DND-41 (cell line): ENCODE data around the gene BTG3.

ENCODE experiments used
- EZH2 ChIP-seq: IDR thresholded peaks from 3 replicates; pipeline ENCODE4 v1.6.1; 2012; ENCODE audit warnings: borderline replicate concordance, low read depth, mild to moderate bottlenecking, moderate library complexity, low read length, inconsistent platforms; ENCODE audit not compliant: severe bottlenecking
- TF ChIP-seq, protein P1 (sequence below): IDR thresholded peaks from 2 replicates; pipeline ENCODE4 v1.5.1; 2012; ENCODE audit warnings: borderline replicate concordance, low read length, moderate library complexity, mild to moderate bottlenecking; ENCODE audit not compliant: poor library complexity, severe bottlenecking; ENCODE audit errors: extremely low read depth

DNA sequence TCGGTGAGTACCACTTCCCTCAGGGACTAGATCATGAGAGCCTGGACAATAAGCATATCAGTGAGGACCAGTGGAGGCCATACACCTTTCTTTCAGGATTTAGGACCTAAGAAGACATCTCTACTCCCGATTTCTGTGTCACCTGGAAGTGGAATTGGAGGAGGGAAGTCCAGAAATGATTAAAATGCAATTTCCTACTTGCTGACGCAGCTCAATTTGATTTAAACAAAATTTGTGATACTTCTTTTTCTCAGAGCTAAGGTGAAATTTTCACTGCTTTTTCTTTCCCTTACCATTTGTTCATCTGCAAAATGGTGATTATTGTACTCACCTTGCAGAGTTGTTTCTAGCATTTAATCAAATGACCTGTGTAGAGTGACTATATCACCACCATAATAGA is 38.8 kb upstream of the BTG3 start:
- no peak for TF ChIP-seq EZH2
- TF ChIP-seq, protein P1, sequence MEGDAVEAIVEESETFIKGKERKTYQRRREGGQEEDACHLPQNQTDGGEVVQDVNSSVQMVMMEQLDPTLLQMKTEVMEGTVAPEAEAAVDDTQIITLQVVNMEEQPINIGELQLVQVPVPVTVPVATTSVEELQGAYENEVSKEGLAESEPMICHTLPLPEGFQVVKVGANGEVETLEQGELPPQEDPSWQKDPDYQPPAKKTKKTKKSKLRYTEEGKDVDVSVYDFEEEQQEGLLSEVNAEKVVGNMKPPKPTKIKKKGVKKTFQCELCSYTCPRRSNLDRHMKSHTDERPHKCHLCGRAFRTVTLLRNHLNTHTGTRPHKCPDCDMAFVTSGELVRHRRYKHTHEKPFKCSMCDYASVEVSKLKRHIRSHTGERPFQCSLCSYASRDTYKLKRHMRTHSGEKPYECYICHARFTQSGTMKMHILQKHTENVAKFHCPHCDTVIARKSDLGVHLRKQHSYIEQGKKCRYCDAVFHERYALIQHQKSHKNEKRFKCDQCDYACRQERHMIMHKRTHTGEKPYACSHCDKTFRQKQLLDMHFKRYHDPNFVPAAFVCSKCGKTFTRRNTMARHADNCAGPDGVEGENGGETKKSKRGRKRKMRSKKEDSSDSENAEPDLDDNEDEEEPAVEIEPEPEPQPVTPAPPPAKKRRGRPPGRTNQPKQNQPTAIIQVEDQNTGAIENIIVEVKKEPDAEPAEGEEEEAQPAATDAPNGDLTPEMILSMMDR, result no peak
